HEK293 (cell line): ENCODE data around the gene PEX7.
A peak's percentile ranks its signal among the peaks of the same experiment; 100 is the strongest.

Experiments used
- CTCF ChIA-PET: fragments of 350-600 bp; formaldehyde crosslinking; extraction: SDS; loops from one replicate; lab custom pipeline; 2021; ENCODE audit warnings: antibody characterized with exemption; lab: Yijun Ruan, JAX
- POLR2A ChIA-PET: fragments of 300-600 bp; formaldehyde crosslinking; extraction: SDS; loops from one replicate; lab custom pipeline; 2020; ENCODE audit warnings: antibody characterized with exemption, inconsistent platforms; lab: Yijun Ruan, JAX
- H3K27ac ChIP-seq: fragments of 200-500 bp; sonication (Bioruptor generic); 2 replicates; pipeline ENCODE4 v1.5.1; 2014; ENCODE audit warnings: low read depth, low read length, control low read depth, inconsistent platforms; ENCODE audit errors: extremely low read depth
- H3K36me3 ChIP-seq, 2 experiments: fragments of 200-500 bp in 1 of 2; sonication (Bioruptor generic) in 1 of 2; 1 replicate in 1 of 2; 2 replicates in 1 of 2; pipeline ENCODE4 v1.5.1; 2014 to 2017; ENCODE audit warnings: inconsistent platforms in 2 of 2, low read length in 2 of 2; ENCODE audit not compliant: control insufficient read depth in 2 of 2, insufficient read depth in 1 of 2
- H3K4me1 ChIP-seq: fragments of 200-500 bp; sonication (Bioruptor generic); 2 replicates; pipeline ENCODE4 v1.5.1; 2014; ENCODE audit warnings: mild to moderate bottlenecking, low read length, inconsistent platforms; ENCODE audit not compliant: control insufficient read depth, insufficient read depth
- H3K4me3 ChIP-seq: 2 replicates; pipeline ENCODE4 v1.5.1; 2011; ENCODE audit warnings: low read depth, mild to moderate bottlenecking, control low read depth, low read length, moderate library complexity
- H3K9me3 ChIP-seq: fragments of 200-500 bp; sonication (Bioruptor generic); 2 replicates; pipeline ENCODE4 v1.5.1; 2014; ENCODE audit warnings: low read depth, low read length, inconsistent platforms; ENCODE audit not compliant: control insufficient read depth, insufficient read depth
- ATF2 ChIP-seq: fragments of 450-650 bp; formaldehyde crosslinking; IDR thresholded peaks from 2 replicates; pipeline ENCODE4 v1.5.1; 2016; ENCODE audit warnings: missing biosample characterization, missing genetic modification characterization, low read depth
- HIC1 ChIP-seq: fragments of 450-650 bp; formaldehyde crosslinking; IDR thresholded peaks from 2 replicates; pipeline ENCODE4 v1.5.1; 2016; ENCODE audit warnings: missing biosample characterization, missing genetic modification characterization
- KLF8 ChIP-seq: fragments of 450-650 bp; formaldehyde crosslinking; IDR thresholded peaks from 2 replicates; pipeline ENCODE4 v1.5.1; 2016; ENCODE audit warnings: missing biosample characterization, missing genetic modification characterization
- PRDM2 ChIP-seq: fragments of 450-650 bp; formaldehyde crosslinking; IDR thresholded peaks from 2 replicates; pipeline ENCODE4 v1.5.1; 2016; ENCODE audit warnings: missing biosample characterization, missing genetic modification characterization, borderline replicate concordance
- PRDM6 ChIP-seq: fragments of 450-650 bp; formaldehyde crosslinking; IDR thresholded peaks from 2 replicates; pipeline ENCODE4 v1.5.1; 2017; ENCODE audit warnings: missing biosample characterization, missing genetic modification characterization
- RBAK ChIP-seq: fragments of 450-650 bp; formaldehyde crosslinking; IDR thresholded peaks from 2 replicates; pipeline ENCODE4 v1.5.1; 2016; ENCODE audit warnings: missing biosample characterization, missing genetic modification characterization
- SALL2 ChIP-seq: fragments of 450-650 bp; formaldehyde crosslinking; IDR thresholded peaks from 2 replicates; pipeline ENCODE4 v1.5.0; 2017; ENCODE audit warnings: missing biosample characterization, mild to moderate bottlenecking, missing genetic modification characterization, borderline replicate concordance
- YY2 ChIP-seq: fragments of 450-650 bp; formaldehyde crosslinking; IDR thresholded peaks from 2 replicates; pipeline ENCODE4 v1.5.1; 2016; ENCODE audit warnings: missing biosample characterization, missing genetic modification characterization
- ZEB2 ChIP-seq: fragments of 450-650 bp; formaldehyde crosslinking; IDR thresholded peaks from 2 replicates; pipeline ENCODE4 v1.5.1; 2016; ENCODE audit warnings: missing biosample characterization, missing genetic modification characterization
- ZFP41 ChIP-seq: fragments of 450-650 bp; formaldehyde crosslinking; IDR thresholded peaks from 2 replicates; pipeline ENCODE4 v1.5.1; 2016; ENCODE audit warnings: missing biosample characterization, missing genetic modification characterization, borderline replicate concordance
- ZNF239 ChIP-seq: fragments of 450-650 bp; formaldehyde crosslinking; IDR thresholded peaks from 2 replicates; pipeline ENCODE4 v1.5.1; 2016; ENCODE audit warnings: missing biosample characterization, missing genetic modification characterization
- ZNF280C ChIP-seq: fragments of 450-650 bp; formaldehyde crosslinking; IDR thresholded peaks from 2 replicates; pipeline ENCODE4 v1.5.1; 2016; ENCODE audit warnings: missing biosample characterization, missing genetic modification characterization
- ZNF513 ChIP-seq: fragments of 450-650 bp; IDR thresholded peaks from 2 replicates; pipeline ENCODE4 v1.5.1; 2018; ENCODE audit warnings: missing biosample characterization, missing genetic modification characterization
- ZNF660 ChIP-seq: fragments of 450-650 bp; IDR thresholded peaks from 2 replicates; pipeline ENCODE4 v1.5.1; 2018; ENCODE audit warnings: missing biosample characterization, mild to moderate bottlenecking, missing genetic modification characterization

PEX7 gene

GRCh38 chr6:136792410-136793262 is 29.8 kb upstream of the PEX7 start, which contains the start of gene MAP3K5 (continued):
- TF ChIP-seq ZNF660 (tag by site-specific recombination) (peak; percentile 59; the same call in 1 of the 2 replicates), ZEB2 (tag by site-specific recombination) (peak; percentile 98), ATF2 (tag by site-specific recombination) (no peak), PRDM6 (tag by site-specific recombination) (no peak)
- TF ChIP-seq, all 188 proteins: peak for 64

GRCh38 chr6:136793363-136793762 is 29.0 kb upstream of the PEX7 start:
- no peak overlapping the region; the same call in 1 of the 2 replicates for H3K27ac ChIP-seq

GRCh38 chr6:136795386-136795785 is 27.0 kb upstream of the PEX7 start:
- ChIA-PET CTCF (interaction anchor here (0.7 to 4.3 kb wide), 7 partner anchors 24 to 210 kb away, joined by 3 to 41 read pairs (median 3); partner anchors contain the start of gene PEX7), POLR2A (no interaction called here)
- no peaks in the 10 kb centered on the region for H3K36me3 ChIP-seq
- H3K27ac ChIP-seq = no peak overlapping the region
- no peaks in the 10 kb centered on the region for H3K9me3 ChIP-seq
- H3K4me3 ChIP-seq = no peak overlapping the region
- H3K4me1 ChIP-seq = peaks cover 4% of the 10 kb centered on the region; the same call in 1 of the 2 replicates
- TF ChIP-seq YY2 (no peak), PRDM2 (no peak), ZFP41 (tag by site-specific recombination) (no peak), SALL2 (no peak), ZNF239 (no peak), KLF8 (tag by site-specific recombination) (no peak), HIC1 (tag by site-specific recombination) (no peak), ZNF280C (tag by site-specific recombination) (no peak), ZNF513 (tag by site-specific recombination) (no peak)

More at GRCh38 chr6:136793363-136793762, 29.0 kb upstream of the PEX7 start:
- POLR2A ChIA-PET = interaction anchor here (0.6 to 3.0 kb wide), 6 partner anchors 9 to 504 kb away, joined by 3 to 85 read pairs (median 5); partner anchors contain the start of genes BCLAF1, MAP7 and PEX7
- Histone ChIP-seq H3K9me3 (no peaks in the 10 kb centered on the region), H3K4me3 (peak overlapping the region; percentile 54), H3K4me1 (peaks cover 6% of the 10 kb centered on the region; the same call in 1 of the 2 replicates), H3K36me3 (no peaks in the 10 kb centered on the region)
- no peak for TF ChIP-seq RBAK (tag by site-specific recombination)
- CTCF ChIA-PET = interaction anchor here (0.5 to 7.3 kb wide), 23 partner anchors 10 to 504 kb away, joined by 3 to 366 read pairs (median 10); partner anchors contain the start of gene BCLAF1
